ENCODE data around the gene CATSPER1.

CATSPER1 gene

DNA sequence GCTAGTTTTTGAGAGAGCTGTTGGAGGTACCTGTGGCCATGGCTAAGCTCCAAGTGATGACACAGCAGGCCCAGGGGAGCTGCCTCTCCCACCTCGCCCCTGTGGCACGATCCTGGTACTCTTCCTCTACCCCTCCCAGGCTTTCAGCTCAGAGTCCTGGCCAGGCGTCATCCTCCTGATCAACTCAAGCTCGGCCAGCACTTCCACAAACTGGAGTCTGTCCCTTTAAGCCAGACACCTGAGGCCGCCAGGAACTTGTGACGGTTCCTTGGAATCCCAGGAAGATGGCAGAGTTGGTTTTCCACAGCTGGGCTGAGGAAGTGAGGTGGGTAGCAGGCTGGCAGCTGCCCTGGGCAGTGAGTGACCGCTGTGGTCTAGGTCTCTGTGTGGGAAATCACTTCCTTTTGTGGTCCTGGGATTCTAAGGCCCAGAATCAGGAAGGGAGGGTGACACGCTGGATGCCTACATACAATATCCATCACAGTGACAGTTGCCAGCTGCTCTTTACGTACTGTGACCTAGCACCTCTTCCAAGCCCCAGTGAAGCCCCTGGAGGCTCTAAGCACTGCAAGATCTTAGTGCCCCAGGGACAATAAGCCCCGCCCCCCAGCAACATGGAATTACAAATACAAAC lies 17.7 kb downstream of the CATSPER1 start:
- no peak overlapping the region for H3K4me3 ChIP-seq (ENCODE audit: low read length)
- no peak overlapping the region for H2AFZ ChIP-seq (ENCODE audit: low read depth, low read length)
- H3K79me2 ChIP-seq (ENCODE audit: low read length): peaks cover 9% of the 10 kb centered on the region
- no peaks in the 10 kb centered on the region for H4K20me1 ChIP-seq (ENCODE audit: insufficient read depth, low read length)
- H3K27me3 ChIP-seq (ENCODE audit: low read depth, low read length): no peaks in the 10 kb centered on the region
- H3K9ac ChIP-seq (ENCODE audit: low read length): no peak overlapping the region
- H3K4me1 ChIP-seq (ENCODE audit: low read length): 0 out of 2 replicates have a peak, but pooled peaks cover under 1% of the 10 kb centered on the region
- H3K4me2 ChIP-seq (ENCODE audit: low read length): no peak overlapping the region
- no peaks in the 10 kb centered on the region for H3K9me3 ChIP-seq (ENCODE audit: insufficient read depth, low read length)
- H3K27ac ChIP-seq (ENCODE audit: low read length): no peak overlapping the region
- TF ChIP-seq EZH2phosphoT487 (IDR thresholded peaks at IDR 0.05; ENCODE audit: low read depth) (no peak), CTCF (IDR thresholded peaks at IDR 0.05; ENCODE audit: low read depth, low read length) (no peak)
- H3K36me3 ChIP-seq (replicated peaks; ENCODE audit: low read depth, low read length): peaks cover 19% of the 10 kb centered on the region

DNA sequence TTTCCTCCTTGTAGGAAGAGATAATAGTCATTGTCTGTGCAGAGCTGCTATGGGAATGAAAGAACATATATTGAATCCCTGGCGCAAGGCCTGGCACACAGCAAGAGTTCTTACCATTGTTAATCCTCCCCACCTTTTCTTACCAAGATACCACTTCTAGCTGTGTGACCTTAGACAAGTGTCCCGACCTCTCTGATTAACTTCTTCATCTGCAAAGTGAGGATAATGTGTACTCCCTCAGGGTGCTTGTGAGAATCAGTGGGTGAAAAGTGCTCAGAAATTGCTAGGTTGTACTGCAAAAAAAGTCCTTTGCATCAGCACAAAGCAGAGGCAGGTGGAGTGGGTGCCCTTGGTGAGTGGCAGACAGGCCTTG lies 18.2 kb downstream of the CATSPER1 start:
- H4K20me1 ChIP-seq (ENCODE audit: insufficient read depth, low read length): no peaks in the 10 kb centered on the region
- peaks cover 14% of the 10 kb centered on the region for H3K79me2 ChIP-seq (ENCODE audit: low read length)
- H3K27me3 ChIP-seq (ENCODE audit: low read depth, low read length): no peaks in the 10 kb centered on the region
- H3K4me3 ChIP-seq (ENCODE audit: low read length): no peak overlapping the region
- peaks cover 5% of the 10 kb centered on the region for H3K4me1 ChIP-seq (ENCODE audit: low read length)
- no peak overlapping the region for H2AFZ ChIP-seq (ENCODE audit: low read depth, low read length)
- H3K27ac ChIP-seq (ENCODE audit: low read length): no peak overlapping the region
- no peak overlapping the region for H3K4me2 ChIP-seq (ENCODE audit: low read length)
- no peak for TF ChIP-seq EZH2phosphoT487 (IDR thresholded peaks at IDR 0.05; ENCODE audit: low read depth)
- no peak for TF ChIP-seq CTCF (IDR thresholded peaks at IDR 0.05; ENCODE audit: low read depth, low read length)
- H3K9me3 ChIP-seq (ENCODE audit: insufficient read depth, low read length): no peaks in the 10 kb centered on the region
- H3K36me3 ChIP-seq (replicated peaks; ENCODE audit: low read depth, low read length): peaks cover 19% of the 10 kb centered on the region
- H3K9ac ChIP-seq (ENCODE audit: low read length): no peak overlapping the region

- no peak overlapping the region for H2AFZ ChIP-seq (ENCODE audit: low read depth, low read length)
- no peak for TF ChIP-seq EZH2phosphoT487 (IDR thresholded peaks at IDR 0.05; ENCODE audit: low read depth)
- TF ChIP-seq CTCF (IDR thresholded peaks at IDR 0.05; ENCODE audit: low read depth, low read length): no peak
- H3K27ac ChIP-seq (ENCODE audit: low read length): no peak overlapping the region
- peaks cover 19% of the 10 kb centered on the region for H3K36me3 ChIP-seq (replicated peaks; ENCODE audit: low read depth, low read length)
- no peak overlapping the region for H3K9ac ChIP-seq (ENCODE audit: low read length)
- no peaks in the 10 kb centered on the region for H4K20me1 ChIP-seq (ENCODE audit: insufficient read depth, low read length)
- H3K4me2 ChIP-seq (ENCODE audit: low read length): no peak overlapping the region
- H3K4me1 ChIP-seq (ENCODE audit: low read length): peaks cover 6% of the 10 kb centered on the region
- no peaks in the 10 kb centered on the region for H3K9me3 ChIP-seq (ENCODE audit: insufficient read depth, low read length)
- H3K4me3 ChIP-seq (ENCODE audit: low read length): no peak overlapping the region
- H3K27me3 ChIP-seq (ENCODE audit: low read depth, low read length): no peaks in the 10 kb centered on the region
- H3K79me2 ChIP-seq (ENCODE audit: low read length): peaks cover 19% of the 10 kb centered on the region
These were observed 19.1 kb downstream of the CATSPER1 start for GRCh38 chr11:66007201-66007634.

DNA sequence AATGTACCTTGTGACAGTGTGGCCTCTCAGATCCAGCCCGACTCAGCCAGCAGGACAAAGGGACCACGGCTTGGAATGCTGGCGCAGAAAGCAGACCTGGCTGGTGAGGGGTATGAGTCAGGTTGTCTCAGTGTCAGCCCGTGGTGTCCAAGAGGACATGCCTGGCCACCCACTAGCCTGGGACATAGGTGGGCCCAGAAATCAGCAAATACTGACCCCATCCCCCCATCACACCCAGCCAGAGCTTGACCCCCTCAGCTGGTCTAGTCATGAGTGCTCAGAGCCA lies 19.4 kb downstream of the CATSPER1 start:
- H4K20me1 ChIP-seq (ENCODE audit: insufficient read depth, low read length): no peaks in the 10 kb centered on the region
- H3K4me1 ChIP-seq (ENCODE audit: low read length): peaks cover 6% of the 10 kb centered on the region
- no peak overlapping the region for H3K4me3 ChIP-seq (ENCODE audit: low read length)
- no peak overlapping the region for H3K4me2 ChIP-seq (ENCODE audit: low read length)
- TF ChIP-seq EZH2phosphoT487 (IDR thresholded peaks at IDR 0.05; ENCODE audit: low read depth): no peak
- no peak for TF ChIP-seq CTCF (IDR thresholded peaks at IDR 0.05; ENCODE audit: low read depth, low read length)
- H3K9ac ChIP-seq (ENCODE audit: low read length): no peak overlapping the region
- no peaks in the 10 kb centered on the region for H3K9me3 ChIP-seq (ENCODE audit: insufficient read depth, low read length)
- H3K27me3 ChIP-seq (ENCODE audit: low read depth, low read length): no peaks in the 10 kb centered on the region
- H3K36me3 ChIP-seq (replicated peaks; ENCODE audit: low read depth, low read length): peaks cover 19% of the 10 kb centered on the region
- no peak overlapping the region for H3K27ac ChIP-seq (ENCODE audit: low read length)
- H3K79me2 ChIP-seq (ENCODE audit: low read length): peaks cover 21% of the 10 kb centered on the region
- no peak overlapping the region for H2AFZ ChIP-seq (ENCODE audit: low read depth, low read length)
